Neural progenitor cell (in vitro differentiated cells): Measurements from ENCODE around the gene SVOP.

Source experiments
- EZH2 ChIP-seq: fragments of 200-600 bp; sonication (generic); IDR thresholded peaks from 2 replicates; pipeline ENCODE4 v1.6.1; 2017; ENCODE audit warnings: antibody characterized with exemption, mild to moderate bottlenecking, moderate library complexity
- TF ChIP-seq, protein P1 (sequence below): fragments of 200-600 bp; sonication (generic); IDR thresholded peaks from 2 replicates; pipeline ENCODE4 v1.5.1; 2017; ENCODE audit warnings: antibody characterized with exemption, mild to moderate bottlenecking

DNA sequence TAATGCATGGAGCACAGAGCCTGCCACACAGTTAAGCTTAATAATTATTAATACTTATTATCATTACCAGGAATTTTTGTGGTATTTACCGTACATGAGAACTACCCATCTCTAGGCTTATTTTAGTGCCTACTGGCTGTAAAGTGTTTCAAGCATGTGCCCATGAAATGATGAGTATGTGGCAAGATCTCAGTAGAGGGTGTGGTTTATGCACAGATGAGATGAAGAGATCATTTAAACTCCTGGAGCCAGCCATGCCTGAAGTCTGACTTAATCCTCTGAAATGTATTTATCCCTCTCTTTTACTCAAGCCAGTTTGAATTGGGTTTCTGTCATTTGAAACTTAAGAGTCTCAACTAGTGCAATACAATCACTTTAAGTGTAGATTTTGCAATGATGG is 80.7 kb downstream of the SVOP start:
- TF ChIP-seq, protein P1, sequence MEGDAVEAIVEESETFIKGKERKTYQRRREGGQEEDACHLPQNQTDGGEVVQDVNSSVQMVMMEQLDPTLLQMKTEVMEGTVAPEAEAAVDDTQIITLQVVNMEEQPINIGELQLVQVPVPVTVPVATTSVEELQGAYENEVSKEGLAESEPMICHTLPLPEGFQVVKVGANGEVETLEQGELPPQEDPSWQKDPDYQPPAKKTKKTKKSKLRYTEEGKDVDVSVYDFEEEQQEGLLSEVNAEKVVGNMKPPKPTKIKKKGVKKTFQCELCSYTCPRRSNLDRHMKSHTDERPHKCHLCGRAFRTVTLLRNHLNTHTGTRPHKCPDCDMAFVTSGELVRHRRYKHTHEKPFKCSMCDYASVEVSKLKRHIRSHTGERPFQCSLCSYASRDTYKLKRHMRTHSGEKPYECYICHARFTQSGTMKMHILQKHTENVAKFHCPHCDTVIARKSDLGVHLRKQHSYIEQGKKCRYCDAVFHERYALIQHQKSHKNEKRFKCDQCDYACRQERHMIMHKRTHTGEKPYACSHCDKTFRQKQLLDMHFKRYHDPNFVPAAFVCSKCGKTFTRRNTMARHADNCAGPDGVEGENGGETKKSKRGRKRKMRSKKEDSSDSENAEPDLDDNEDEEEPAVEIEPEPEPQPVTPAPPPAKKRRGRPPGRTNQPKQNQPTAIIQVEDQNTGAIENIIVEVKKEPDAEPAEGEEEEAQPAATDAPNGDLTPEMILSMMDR = no peak
- TF ChIP-seq EZH2 = no peak
